GM12875 (cell line): ENCODE data around the gene ASTN1.
A peak's percentile ranks its signal among the peaks of the same experiment; 100 is the strongest.

Experiments
- H3K4me3 ChIP-seq: one replicate; pipeline ENCODE4 v1.5.1; 2011; ENCODE audit warnings: low read depth, low read length, control low read depth
- TF ChIP-seq, protein P1 (sequence below): IDR thresholded peaks from 2 replicates; pipeline ENCODE4 v1.5.1; 2011; ENCODE audit warnings: low read depth, mild to moderate bottlenecking, control low read depth, inconsistent platforms, low read length, moderate library complexity, borderline replicate concordance; ENCODE audit not compliant: insufficient read depth

Gene ASTN1

DNA sequence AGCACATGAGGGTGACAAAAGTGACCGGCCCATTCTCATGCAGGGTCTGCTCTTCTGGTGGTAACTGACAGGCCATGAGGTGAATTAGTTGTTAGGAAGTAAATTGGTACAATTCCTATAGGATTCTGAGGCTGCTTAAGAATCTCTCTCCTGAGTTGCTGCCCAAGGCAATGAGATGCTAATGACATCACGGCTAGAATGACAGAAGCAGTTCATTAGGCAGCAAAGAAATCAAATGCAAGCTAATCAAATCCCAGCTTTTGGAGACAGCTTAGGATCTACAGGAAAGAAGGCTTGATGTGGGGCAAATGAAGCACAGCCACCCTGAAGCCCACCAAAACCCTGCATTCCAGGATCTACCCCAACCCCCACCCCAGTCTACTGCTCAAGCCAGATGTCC lies 265.2 kb downstream of the ASTN1 start:
- TF ChIP-seq, protein P1, sequence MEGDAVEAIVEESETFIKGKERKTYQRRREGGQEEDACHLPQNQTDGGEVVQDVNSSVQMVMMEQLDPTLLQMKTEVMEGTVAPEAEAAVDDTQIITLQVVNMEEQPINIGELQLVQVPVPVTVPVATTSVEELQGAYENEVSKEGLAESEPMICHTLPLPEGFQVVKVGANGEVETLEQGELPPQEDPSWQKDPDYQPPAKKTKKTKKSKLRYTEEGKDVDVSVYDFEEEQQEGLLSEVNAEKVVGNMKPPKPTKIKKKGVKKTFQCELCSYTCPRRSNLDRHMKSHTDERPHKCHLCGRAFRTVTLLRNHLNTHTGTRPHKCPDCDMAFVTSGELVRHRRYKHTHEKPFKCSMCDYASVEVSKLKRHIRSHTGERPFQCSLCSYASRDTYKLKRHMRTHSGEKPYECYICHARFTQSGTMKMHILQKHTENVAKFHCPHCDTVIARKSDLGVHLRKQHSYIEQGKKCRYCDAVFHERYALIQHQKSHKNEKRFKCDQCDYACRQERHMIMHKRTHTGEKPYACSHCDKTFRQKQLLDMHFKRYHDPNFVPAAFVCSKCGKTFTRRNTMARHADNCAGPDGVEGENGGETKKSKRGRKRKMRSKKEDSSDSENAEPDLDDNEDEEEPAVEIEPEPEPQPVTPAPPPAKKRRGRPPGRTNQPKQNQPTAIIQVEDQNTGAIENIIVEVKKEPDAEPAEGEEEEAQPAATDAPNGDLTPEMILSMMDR, result no peak
- no peak overlapping the region for H3K4me3 ChIP-seq

GRCh38 chr1:176897350-176898236 lies 266.9 kb downstream of the ASTN1 start:
- no peak overlapping the region for H3K4me3 ChIP-seq
- TF ChIP-seq, protein P1, result peak; percentile 83

GRCh38 chr1:176896216-176896615 lies 268.3 kb downstream of the ASTN1 start:
- no peak overlapping the region for H3K4me3 ChIP-seq
- TF ChIP-seq, protein P1, result no peak

GRCh38 chr1:176894450-176894849 lies 270.1 kb downstream of the ASTN1 start:
- TF ChIP-seq, protein P1, result no peak
- no peak overlapping the region for H3K4me3 ChIP-seq

DNA sequence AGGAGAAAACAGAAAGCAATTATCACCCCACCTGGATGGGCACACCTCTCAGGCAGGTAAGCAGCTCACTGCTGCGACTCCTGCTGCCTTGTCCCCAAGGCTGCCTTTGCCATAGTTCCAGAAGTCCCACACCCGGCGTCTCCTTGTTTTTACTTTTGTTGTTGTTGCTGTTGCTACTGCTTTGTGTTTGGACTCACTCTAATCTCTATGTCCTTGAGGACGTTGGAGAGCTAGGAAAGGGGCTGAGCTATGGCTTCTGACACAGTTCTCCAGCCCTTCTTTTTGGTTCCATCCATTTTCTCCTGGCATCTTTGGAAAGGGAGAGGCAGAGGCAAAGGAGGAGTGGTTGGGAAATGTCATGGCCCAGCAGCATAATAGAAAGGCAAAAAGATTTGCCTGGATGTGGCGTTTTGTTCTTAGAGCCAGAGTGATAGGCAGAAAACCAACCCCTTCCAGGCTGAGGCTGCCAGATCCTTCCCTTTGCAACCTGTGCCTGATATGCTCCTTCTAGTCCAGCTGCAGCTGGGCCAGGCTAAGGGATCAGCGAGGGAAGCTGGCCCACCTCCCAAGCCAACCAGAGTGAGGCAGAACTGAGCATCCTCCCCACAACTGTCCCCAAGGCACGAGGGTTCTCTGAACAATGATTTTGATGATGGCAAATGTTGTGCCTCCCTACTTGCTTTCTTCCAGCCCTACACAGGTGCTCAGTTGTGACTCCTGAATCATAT lies 270.7 kb downstream of the ASTN1 start:
- TF ChIP-seq, protein P1, result no peak
- no peak overlapping the region for H3K4me3 ChIP-seq

GRCh38 chr1:176888471-176889032 lies 276.0 kb downstream of the ASTN1 start:
- TF ChIP-seq, protein P1, result no peak
- H3K4me3 ChIP-seq, result no peak overlapping the region
